DMS 273 treated with DMSO at 0.1 percent for 48 hours (cell line): Measurements from ENCODE around the gene ERBB2.

Experiments
- DNase-seq: peaks from one replicate; lab custom pipeline; 2025; lab: John Stamatoyannopoulos, UW

Gene ERBB2

DNA sequence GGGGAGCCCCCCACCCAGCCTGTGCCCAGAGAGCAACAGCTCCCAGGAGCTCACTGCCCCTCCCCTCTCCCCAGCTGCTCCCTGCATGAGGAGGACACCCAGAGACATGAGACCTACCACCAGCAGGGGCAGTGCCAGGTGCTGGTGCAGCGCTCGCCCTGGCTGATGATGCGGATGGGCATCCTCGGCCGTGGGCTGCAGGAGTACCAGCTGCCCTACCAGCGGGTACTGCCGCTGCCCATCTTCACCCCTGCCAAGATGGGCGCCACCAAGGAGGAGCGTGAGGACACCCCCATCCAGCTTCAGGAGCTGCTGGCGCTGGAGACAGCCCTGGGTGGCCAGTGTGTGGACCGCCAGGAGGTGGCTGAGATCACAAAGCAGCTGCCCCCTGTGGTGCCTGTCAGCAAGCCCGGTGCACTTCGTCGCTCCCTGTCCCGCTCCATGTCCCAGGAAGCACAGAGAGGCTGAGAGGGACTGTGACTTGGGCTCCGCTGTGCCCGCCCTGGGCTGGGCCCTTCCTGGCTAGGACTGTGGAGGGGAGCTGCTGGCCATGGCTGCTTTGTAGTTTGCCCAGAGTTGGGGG, 34.1 kb upstream of the ERBB2 start:
- no peak for DNase-seq

DNA sequence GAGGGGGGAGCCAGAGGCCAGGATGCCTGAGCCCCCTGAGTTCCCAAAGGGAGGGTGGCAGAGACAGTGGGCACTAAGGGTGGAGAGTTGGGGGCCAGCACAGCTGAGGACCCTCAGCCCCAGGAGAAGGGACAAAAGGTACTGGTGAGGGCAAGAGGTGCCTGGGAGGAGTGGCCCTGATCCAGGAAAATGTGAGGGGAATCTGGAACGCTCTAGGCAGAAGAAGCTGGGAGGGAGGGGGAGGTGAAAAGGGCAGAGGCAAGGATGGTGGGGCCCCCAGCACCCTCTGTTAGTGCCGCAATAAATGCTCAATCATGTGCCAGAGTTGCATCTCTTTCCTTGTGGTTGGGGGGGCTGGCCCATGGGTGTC, 33.6 kb upstream of the ERBB2 start:
- DNase-seq, result no peak

DNA sequence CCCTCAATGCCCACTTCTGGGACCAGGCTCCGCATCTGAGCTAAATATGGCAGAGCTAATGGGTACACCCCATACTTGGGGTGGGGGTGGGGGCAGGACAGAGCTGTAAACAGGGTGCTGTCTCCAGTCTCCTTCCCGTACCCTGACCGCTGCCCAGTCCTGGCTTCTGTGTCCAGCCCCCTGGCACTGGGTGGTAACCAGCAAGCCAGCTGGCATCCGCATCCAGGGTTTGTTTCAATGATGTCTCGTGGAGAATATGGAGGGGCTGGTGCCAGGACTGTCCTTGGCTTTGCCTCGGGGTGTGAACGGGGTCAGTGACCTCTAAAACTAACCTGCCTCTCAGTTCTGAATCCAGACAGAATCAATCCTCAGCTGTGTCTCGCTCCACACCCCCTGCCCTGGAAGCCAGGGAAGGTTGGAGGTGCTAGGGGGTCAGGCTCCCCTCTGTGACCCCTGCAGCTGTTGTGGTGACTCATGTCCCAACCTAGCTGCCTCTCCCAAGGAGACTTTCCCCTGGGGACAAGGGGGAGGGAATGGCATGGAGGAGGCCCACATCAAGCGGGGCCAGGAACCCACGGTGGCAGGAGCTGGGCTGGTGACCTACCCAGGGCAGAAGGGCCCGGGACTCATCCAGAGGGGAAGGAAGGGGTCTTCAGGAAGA, 33.1 kb upstream of the ERBB2 start:
- no peak for DNase-seq

DNA sequence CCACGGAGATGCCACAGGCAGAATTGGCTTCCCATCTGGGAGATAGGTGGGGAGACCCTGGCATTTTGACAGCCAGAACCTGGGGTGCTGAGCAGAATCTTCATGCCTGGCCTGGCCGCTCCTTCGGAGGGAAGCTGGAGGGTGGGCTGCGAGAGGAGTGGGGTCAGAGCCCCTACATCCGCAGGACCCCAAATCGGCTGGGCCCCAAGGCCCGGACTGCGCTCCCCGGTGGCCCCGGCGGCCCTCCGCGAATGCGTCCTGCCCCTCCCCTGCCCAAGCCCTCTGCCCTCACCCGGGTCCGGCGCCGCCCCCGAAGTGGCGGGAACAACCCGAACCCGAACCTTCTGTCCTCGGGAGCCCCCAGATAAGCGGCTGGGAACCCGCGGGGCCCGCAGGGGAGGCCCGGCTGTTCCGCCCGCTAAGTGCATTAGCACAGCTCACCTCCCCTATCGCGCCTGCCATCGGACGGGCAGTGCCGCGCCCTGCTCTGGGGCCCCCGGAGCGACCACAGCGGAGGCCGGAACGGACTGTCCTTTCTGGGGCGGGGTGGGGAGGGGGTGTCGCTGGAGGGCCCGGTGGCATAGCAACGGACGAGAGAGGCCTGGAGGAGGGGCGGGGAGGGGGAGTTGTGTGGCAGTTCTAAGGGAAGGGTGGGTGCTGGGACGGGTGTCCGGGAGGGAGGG, 32.5 kb upstream of the ERBB2 start:
- no peak for DNase-seq

DNA sequence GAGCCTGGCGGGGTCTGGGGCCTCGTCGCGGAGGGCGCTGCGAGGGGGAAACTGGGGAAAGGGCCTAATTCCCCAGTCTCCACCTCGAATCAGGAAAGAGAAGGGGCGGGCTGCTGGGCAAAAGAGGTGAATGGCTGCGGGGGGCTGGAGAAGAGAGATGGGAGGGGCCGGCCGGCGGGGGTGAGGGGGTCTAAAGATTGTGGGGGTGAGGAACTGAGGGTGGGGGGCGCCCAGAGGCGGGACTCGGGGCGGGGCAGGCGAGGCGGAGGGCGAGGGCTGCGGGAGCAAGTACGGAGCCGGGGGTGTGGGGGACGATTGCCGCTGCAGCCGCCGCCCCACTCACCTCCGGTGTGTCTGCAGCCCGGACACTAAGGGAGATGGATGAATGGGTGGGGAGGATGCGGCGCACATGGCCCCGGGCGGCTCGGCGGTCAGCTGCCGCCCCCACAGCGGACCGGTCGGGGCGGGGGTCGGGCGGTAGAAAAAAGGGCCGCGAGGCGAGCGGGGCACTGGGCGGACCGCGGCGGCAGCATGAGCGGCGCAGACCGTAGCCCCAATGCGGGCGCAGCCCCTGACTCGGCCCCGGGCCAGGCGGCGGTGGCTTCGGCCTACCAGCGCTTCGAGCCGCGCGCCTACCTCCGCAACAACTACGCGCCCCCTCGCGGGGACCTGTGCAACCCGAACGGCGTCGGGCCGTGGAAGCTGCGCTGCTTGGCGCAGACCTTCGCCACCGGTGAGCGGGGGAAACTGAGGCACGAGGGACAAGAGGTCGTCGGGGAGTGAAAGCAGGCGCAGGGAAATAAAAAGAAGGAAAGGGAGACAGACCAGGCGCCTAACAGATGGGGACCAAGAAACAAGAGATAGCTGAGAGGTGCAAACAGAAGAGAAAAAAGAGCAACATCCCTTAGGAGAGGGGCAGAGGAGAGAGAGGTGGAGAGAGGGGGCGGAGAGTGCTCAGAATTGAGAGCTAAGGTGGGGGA, 31.6 kb upstream of the ERBB2 start, which contains the start of gene PNMT:
PNMT (plus strand) TSS at position 509 of the 980 bp plus-strand sequence; CDS start at position 532, 23 bp downstream.
- no peak for DNase-seq

DNA sequence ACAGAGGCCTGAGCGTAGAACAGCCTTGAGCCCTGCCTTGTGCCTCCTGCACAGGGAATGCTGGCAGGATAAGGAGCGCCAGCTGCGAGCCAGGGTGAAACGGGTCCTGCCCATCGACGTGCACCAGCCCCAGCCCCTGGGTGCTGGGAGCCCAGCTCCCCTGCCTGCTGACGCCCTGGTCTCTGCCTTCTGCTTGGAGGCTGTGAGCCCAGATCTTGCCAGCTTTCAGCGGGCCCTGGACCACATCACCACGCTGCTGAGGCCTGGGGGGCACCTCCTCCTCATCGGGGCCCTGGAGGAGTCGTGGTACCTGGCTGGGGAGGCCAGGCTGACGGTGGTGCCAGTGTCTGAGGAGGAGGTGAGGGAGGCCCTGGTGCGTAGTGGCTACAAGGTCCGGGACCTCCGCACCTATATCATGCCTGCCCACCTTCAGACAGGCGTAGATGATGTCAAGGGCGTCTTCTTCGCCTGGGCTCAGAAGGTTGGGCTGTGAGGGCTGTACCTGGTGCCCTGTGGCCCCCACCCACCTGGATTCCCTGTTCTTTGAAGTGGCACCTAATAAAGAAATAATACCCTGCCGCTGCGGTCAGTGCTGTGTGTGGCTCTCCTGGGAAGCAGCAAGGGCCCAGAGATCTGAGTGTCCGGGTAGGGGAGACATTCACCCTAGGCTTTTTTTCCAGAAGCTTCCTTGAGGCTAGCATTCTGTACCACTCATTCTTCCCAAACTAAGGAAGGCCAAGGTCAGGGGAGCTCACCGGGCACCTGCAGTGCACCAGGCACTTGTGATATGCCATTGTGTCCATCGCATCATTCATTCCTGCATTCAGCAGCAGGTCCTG, 29.7 kb upstream of the ERBB2 start:
- no peak for DNase-seq

DNA sequence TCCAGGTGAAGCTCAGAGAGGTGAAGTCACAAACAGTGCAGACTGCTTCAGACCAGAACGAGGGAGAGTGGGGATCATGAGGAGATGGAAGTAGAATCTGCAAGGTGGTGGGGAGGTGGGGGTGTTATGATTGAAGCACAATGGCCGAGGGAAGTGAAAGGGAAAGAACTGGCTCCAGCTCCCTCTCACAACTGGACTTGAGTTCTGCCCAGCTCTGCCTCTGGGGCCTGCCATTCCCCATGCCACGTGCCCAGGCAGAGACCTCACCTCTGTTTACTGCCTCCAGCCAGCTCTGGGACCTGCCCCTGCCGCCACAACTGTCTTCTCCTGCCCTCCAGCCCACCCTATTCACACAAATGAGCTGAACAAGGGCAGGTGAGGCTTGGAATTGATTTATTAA, 29.1 kb upstream of the ERBB2 start:
- no peak for DNase-seq

DNA sequence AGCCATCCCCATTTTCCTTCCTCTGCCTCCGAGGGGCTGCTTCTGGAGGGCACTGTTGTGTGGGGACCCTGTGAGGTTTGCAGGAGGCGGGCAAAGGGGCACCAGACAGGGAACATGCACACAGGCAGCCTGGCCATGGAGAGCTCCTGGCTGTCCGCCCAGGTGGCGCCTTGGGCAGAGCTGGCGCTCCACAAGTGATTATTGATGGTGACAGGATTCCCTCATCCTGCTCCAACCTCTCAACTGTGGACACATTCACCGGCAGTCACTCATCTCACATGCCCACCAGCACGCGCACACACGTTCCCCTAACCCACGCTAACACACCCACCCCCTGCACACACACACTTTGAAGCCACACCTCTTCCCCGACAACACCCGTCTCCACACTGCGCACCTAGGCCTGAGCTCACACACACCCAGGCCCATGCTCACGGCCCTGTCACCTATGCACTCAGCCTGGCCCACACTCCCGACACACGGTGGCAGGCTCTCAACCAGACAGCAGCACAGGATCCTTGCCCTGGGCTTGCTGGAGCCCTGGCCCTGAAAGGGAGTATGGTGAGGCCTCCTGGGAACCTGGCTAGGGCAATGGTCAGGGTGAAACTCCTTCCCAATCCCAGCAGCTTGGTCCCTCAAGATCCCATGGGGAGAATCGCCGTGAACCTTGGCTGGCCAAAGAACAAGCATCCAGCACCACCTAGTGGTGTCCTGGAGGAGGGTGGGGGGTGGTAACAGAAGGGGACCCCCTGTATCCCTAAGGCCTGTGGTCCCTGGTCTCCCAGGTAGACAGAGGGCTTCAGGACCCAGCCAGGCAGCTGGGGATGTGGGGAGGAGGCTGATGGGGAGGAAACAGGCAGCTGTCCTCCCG, 28.0 kb upstream of the ERBB2 start:
- DNase-seq, result no peak

DNA sequence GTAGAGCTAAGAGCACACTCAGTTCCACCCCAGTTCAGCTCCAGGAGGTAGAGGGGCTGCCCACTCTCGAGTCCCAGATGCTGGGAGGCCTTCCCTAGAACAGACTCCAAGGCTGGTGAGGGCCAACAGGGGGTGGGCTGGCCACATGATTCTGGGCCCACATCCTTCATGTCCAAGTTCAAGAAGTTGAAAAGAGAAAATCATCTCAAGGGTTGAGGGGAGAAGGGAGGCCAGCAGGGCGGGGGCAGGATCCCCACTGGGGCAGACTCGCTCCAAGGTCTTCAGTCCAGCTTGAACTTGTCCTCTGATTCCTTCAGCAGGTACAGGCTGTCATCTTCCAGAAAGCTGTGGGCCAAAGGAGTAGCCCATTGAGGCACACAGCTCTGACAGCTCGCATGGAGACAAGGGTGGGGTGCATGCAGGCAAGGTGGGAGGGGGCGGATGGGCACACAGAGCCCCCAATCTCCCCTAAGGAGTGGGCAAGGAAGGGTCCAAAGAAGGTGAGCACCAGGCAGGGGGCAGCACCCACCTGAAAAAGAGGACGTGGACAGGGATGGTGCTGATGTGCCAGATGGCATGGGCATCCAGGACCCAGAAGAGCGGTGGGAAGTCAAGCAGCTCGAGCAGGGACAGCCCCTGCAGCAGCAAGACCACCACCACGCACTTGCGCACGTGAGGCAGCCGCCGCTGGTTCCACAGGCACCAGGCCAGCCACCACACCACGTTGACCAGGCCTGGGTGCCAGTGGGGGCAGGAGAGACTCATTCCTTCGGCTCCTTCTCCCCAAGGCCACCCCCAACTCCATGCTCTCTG, 27.1 kb upstream of the ERBB2 start:
- no peak for DNase-seq

DNA sequence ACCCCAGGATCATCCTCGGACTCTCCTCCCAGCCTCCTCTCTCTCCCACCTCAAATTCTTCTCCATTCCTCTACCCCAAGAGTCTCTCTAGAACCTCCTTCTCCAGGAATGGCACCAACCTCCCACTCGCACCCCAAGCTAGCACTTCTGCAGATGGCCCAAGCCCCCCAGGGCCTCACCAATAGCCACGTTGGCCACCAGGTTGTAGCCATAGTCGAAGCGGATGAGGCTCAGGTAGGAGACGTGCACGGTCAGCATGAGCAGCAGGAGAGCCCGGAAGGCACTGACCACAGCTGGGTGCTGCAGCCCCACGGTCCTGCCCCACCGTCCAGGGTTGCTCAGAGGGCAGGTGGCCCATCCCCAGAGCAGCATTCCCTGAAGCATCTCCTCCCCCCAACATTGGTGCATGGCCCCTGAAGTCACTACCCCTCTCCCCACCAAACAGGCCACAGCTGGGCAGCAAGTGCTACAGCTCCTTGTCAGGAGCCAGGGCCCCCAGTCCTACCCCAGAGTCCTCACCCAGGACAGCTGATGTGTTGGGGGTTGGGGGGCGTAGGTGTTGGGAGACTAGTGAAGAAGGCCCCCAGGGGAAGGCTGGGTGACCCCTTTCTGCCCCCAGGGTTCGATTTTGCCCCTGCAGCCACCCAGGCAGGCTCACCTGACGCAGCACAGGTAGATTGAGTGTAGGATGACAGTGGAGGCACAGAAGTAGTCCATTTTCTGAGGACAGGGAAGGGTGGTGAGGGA, 26.4 kb upstream of the ERBB2 start:
- no peak for DNase-seq

DNA sequence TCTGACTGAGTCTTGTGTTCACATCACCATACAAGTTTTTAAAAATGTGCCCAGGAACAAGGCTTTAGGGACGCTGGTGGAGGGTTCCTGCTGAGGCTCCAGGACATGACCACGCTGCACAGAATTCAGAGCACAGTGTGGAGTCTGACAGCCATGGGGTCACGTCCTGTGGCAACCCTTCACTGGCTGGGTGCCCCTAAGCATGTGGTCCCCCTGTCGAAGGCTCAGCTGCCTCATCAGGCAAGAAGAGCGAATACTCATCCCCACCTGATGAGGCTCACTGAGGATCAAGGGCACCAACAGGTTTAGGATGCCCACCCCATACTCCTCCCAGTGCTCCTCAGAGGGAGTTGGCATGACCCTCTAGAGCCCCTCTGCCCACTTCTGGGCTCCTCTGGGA, 25.7 kb upstream of the ERBB2 start:
- no peak for DNase-seq

DNA sequence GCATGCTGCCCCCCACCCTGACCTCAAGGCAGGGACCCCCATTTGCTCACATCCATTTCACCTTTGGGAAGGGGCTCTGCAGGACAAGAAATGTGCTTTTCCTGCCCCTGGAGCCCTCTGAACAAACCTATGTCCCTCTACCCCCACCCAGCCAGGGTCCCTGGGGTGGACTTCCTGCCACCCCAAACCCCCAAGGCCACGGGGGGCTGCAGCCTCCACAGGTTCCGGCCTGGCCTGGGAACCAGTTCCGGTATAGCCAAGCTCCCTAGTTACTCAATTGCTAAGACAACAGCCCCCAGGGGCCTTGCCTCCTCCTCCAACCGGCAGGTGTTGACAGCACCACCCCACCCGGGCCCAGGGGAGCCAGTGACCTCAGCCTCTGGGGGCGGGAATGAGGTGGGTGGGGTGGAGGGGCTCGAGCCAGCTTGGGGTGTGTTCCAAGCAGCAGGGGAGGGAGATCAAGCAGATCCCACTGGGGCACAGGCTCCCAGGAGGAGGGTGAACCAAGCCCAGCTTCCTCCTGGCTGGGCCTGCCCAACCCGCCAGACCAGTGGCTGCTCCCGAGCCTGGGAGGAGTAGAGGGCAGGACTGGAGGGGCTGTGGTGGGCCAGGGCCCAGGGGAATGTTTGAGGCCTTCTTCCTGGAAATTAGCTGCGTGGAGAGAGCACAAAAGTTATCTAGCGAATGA, 25.0 kb upstream of the ERBB2 start:
- no peak for DNase-seq

DNA sequence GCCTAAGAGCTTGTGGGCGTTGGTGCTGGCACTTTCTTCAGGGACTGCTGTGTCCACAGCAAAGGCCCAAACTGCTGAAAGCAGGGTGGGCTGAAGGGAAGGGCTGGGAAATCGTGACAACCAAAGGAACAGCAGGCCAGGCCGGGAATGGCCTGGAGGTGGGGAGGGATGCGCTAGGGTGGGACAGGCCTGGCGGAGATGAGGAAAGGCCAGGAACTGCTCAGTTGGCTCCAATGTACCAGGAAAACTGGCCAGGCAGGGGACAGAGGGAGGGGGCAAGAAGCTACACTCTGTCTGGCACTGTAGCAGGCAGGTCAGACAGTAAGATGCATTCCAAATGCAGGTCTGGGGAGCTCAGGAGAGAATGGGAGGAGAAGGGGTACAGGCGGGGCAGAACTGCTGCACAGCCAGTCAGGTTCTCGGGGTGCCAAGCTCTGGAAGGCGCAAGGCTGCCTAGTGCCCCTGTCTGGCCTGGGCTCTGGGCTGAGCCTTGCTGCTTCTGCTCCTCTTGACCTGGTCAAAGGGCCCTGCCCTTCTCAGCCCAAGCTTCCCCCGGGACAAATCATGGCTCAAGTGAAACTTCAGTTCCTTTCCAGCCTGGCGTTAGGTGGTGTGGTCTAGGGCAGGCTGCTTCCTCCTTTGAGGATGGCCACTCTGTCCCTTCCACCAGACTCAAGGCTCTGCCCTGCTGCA, 24.3 kb upstream of the ERBB2 start:
- no peak for DNase-seq

DNA sequence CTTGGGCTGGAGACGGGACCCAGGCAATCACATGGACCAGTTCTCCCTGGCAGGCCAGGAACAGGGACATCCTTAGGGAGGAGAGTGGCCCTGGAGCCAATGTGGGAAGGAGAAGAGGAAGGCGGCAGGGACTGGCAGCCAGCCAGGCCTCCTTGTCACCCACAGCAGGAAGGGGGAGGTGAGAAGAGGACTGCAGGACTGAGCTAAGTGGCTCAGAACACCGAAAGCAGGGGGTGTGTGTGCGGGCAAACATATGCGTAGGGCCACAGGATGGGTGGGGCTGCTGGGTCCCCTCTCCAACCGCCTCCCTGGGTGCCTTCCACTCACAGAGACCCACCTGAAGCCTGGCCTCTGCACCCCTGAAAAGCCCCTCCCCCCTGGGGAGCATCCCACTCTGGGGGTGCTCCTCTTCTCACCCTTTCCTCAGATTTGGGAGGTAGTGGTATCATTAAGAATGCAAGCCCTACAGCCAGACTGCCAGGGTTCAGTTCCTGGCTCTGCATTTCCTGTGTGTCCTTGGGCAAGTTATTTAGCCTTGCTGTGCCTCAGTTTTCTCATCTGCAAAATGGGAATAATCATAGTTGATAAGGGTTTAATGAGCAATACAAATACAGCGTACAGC, 23.6 kb upstream of the ERBB2 start:
- DNase-seq, result no peak

DNA sequence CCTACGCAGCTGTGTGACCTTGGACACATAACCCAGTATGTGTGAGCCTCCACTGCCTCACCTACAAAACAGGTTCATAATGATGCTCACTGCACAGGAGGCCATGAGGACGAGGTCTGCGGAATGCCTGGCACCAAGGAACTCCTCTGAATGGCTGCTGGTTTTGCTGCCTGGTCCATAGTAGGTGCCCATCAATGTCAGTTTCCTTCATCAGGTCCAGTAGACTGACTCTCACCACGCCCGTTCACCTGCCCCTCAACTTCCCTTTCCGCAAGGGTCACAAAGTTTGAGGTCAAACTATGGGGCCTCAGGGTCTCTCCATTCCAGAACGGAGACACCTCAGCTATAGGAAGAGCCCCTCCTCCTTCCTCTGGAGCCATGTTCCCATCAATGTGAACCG, 22.8 kb upstream of the ERBB2 start:
- no peak for DNase-seq

DNA sequence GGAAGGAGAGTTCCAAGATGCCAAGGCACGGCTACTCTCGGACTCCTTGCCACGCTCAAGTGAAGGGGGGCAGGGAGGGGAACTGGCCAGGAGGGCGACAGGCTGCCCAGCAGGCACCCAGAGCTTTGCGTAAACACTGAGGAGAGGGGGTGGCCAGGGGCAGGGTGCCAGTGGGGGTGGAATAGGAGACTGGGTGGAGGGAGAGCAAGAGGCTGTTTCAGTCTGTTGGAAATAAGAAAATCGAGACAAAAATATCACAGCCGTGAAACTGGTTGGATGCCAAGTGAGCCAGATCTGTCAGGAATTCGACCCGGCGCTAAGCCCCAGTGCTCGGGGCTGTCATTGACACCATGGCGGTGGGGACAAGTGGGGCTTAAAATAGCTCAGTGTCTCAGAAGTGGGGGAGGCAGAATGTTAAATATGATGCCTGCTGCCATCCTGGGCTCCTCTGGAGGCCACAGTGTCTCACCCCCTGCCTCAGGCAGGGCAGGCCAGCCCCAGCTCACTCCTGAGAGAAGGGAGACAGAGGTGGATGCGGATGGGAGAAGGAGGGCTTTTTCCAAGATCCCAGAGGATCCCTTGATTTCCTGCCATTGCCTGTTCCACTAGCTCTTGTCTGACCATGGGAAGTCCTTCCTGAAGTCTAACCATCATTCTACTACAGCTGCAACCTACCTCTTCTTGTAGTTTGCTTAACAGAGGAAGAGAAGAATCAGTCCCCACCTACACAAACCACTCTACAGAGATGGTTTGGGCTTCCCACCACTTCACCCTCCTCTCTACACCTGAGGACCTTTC, 22.1 kb upstream of the ERBB2 start:
- no peak for DNase-seq
